GM18867 (cell line): ENCODE results near the gene KCNT1.

Source experiments
- ATAC-seq: cut with Tn5 transposase; IDR thresholded peaks from one replicate; pipeline ENCODE4 v1.9.1; 2021; ENCODE audit warnings: mild to moderate bottlenecking, moderate library complexity; ENCODE audit not compliant: unreplicated experiment

KCNT1 gene

DNA sequence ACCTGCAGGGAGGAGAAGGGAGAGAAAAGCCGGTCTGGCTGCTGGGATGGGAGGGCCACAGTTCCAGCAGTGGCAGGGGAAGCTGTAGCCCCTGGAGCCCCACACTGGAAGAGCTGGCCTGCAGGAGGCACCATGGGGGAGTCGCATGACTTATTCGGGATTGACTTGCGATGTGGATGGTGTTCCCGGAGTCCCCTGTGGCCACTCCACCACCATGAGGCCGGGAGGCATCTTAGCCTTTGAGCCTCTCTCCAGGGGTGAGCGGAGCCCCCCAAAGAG, 92.0 kb downstream of the KCNT1 start:
- no peak for ATAC-seq

GRCh38 chr9:135794361-135794885, 92.4 kb downstream of the KCNT1 start:
- no peak for ATAC-seq

GRCh38 chr9:135795391-135795790, 93.4 kb downstream of the KCNT1 start:
- no peak for ATAC-seq

GRCh38 chr9:135796784-135797485, 95.0 kb downstream of the KCNT1 start:
- ATAC-seq: no peak

GRCh38 chr9:135797507-135798262, 95.7 kb downstream of the KCNT1 start:
- ATAC-seq: no peak

DNA sequence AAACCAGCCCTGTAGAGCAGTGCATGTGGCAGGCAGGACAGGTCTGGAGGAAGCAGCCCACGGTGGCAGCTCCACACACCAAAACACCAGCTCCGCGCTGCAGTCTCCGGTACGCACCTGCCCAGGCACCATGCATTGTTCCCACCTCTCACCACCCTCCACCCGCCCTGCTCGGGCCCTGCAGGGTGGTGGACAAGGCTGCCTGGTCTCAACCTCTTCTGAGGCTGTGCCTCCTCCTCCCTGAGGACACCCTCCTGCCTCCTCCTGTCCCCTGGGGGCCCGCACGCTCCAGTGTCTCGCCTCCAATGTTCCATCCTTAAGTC, 96.2 kb downstream of the KCNT1 start:
- ATAC-seq: no peak

GRCh38 chr9:135799261-135799660, 97.3 kb downstream of the KCNT1 start:
- ATAC-seq: no peak

GRCh38 chr9:135801070-135801469, 99.1 kb downstream of the KCNT1 start:
- no peak for ATAC-seq

- ATAC-seq: no peak
These were observed 101.0 kb downstream of the KCNT1 start for GRCh38 chr9:135802876-135803419.

DNA sequence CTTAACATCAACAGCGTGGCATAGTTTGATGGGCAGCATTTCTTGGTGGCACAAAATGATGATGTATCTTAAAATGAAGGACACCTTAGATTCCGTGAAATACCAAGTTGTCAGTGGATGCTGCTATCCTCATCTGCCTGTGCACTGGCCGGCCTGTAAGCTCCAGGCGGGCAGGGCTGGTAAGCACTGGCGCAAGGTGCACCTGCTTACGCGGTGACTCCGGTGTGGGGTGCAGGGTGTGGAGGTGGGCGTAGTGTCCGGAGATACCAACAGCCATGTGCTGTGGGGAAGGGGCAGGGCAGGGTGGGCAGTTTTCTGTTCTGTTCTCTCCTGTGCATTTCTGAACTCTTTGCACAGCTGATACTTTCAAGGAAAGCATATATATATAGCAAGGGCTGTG, 101.5 kb downstream of the KCNT1 start:
- no peak for ATAC-seq

DNA sequence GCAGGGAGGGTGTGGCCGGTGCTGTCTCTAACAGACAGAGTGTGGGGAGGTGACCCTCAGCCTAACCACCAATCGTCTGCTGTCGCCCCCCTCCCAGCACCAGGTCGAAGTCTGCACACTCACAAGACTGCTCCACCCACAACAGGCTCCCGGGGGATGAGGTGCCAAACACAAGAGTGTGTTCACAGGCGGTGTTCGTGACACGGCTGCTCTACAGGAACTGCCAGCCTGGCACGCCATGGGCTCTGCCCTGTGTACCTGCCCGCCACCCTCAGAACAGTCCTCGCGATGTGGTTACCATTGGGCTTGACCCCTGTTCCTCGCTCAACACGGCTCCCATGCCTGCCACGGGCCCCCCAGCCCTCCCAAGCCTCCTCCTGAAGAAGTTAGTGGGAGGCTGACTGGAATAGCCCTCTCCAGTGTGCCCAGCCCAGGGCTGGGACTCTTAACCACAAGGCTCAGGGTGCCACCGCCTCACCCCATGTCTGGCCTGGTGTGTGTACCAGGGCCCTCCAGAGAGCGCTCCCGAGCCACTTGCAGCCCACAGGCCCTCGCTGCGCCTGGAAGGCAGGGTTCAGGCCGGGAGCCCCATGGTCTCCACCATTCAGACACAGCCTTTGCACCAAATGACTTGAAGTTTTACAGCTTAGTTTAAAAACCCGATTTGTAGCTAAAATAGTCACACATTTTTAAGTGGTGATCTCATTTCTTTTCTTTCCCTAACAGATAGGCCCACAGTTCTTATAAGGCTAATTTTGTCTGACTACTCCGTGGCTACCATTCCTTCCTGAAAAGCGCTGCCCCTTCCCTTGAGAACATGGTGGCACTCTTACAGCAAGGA, 102.8 kb downstream of the KCNT1 start:
- no peak for ATAC-seq

- no peak for ATAC-seq
These were observed 103.5 kb downstream of the KCNT1 start for GRCh38 chr9:135805422-135806022.

GRCh38 chr9:135809166-135809565, 107.2 kb downstream of the KCNT1 start:
- ATAC-seq: no peak

- ATAC-seq: no peak
These were observed 109.0 kb downstream of the KCNT1 start for GRCh38 chr9:135810806-135811575.

DNA sequence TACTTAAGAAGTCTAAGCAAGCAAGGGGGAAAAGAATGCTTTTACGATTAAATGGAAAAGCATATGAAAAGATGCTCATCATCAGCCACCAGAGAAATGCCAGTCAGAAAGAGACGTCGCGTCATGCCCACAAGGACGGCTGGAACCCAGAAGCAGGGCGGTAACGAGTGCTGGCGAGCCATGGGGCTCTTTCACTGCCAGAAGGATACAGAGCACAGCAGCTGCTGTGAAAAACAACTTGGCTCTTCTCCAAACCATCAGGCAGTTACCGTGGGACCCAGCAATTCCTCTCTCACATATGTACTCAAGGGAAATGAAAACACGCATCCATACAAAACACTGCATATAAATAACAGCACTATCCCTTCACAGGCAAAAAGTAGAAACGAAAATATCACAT, 109.8 kb downstream of the KCNT1 start:
- ATAC-seq: no peak

DNA sequence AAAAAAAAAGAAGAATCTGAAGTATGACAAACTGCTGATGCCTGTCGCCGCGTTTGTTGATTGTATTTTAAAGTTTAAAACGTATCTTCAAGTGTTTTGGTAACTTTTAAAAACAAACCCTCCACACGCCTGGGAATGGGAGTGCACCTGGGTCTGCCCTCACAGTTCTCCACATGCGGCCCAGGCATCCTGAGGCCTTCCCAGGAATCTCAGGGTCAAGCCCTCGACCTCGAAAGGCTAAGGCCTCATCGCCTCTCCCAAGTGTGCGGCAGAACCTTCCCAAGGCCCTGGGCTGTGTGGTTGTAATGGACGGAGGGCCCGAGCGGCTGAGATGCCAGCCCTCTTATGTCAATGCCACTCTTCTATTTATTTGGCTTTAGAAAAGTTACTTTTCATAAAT, 111.0 kb downstream of the KCNT1 start:
- no peak for ATAC-seq

DNA sequence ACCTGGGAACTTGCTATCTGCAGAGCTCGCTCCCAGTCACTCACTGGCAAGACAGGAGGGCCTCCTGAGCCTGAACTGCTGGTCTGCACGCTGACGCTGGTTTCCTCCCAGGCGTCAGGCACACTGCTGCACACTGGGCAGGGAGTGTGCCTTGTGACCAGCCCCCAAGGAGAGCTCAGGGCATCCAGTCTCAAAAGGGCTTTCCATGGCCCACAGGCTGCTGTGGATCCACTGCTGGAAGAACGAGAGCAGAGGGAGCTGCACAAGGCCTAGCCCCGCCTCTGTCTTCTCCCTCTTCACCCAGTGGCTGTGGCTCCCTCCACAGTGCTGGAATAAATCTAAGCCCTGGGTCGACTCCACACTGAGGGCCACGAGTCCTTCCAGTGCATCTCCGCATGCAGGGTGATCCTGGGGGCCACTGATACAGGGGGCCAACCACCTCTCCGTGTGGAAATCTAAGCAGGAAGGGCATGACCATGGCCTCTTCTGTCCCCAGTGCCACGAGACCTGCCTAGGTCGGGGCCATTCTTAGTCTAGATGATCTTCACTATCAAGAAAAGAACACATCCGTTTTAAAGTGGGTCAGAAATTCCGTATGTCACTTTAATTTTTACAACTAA, 111.8 kb downstream of the KCNT1 start:
- ATAC-seq: no peak

GRCh38 chr9:135814421-135815095, 112.6 kb downstream of the KCNT1 start:
- ATAC-seq: no peak

DNA sequence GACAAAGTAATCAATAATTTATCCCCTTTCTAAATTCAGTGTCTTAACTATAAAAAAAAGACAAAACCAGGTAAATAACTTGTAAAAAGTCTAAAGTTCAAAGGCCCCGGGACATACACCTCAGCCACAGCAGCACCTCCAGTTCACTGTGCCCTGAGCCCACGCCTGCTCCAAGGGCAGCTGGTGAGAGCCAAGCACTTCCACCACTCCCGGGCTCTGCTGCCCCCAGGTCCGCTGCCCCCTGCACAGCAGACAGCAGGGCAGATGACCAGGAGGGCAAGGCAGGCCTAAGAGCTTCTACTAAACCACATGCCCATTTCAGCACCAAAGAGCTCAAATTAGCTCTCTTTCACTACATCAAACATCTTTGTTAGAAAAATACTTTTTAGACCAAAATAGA, 113.4 kb downstream of the KCNT1 start:
- no peak for ATAC-seq
